GM21723 (cell line): Measurements from ENCODE around the gene RAB12.

Experiments
- ATAC-seq: cut with Tn5 transposase; IDR thresholded peaks from one replicate; pipeline ENCODE4 v1.9.1; 2021; ENCODE audit warnings: mild to moderate bottlenecking, moderate library complexity; ENCODE audit not compliant: unreplicated experiment

Gene RAB12

GRCh38 chr18:8681196-8681595, 72.0 kb downstream of the RAB12 start:
- no peak for ATAC-seq

DNA sequence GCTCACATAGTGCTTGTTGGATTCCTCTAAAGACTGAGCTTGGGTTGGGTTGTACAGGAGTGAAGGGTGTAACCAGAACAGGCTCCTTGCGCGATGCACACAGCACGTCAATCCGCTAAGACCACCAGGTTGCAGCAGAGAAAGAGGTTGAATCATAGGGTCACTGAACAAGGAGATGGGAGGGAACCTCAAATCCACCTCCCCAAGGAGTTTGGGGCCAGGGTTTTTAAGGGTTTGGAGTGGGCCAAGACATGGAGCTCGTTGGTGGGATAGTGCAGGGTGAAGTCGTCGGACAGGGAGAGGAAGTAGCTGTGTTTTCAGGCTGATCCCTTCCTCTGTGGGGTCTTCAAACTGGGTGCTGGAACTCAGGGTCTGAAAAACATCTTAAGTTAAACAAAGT, 75.3 kb downstream of the RAB12 start:
- ATAC-seq = no peak

DNA sequence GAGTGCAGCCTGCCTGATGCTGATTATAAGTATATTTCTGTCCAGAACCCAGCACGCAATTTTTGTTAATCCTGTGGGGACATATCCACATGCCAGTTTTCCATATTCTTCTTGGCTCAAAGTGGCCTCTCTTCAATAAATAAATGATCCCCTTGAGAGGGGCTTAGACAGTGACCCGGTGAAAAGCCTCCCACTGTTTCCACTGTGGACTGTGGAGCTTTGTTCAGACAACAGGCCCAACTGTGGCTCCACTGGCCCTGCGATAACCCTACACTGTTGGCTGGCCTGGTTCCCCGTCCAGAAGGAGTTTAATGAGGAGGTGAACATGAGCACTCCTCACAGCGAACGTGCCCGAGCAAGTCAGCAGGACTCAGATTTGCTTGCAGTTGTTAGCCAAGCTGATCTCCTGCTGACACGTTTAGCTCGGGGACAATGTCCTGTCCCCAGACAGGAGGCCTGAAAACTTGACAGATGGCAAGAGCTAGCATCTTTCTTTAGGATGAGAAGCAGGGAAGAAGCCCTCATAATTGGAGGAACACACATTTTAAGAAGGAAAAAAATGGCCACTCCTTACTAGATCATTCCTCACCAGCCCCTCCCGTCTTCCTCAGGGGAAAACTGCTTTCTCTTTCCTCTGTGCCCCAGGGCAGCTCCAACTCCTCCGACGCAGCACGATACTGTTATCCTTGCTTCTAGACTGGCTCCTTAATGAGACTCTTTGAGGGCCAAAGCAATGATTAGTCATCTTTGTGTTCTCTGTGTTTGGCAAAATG, 76.1 kb downstream of the RAB12 start:
- no peak for ATAC-seq

GRCh38 chr18:8685914-8686216, 76.6 kb downstream of the RAB12 start:
- no peak for ATAC-seq

DNA sequence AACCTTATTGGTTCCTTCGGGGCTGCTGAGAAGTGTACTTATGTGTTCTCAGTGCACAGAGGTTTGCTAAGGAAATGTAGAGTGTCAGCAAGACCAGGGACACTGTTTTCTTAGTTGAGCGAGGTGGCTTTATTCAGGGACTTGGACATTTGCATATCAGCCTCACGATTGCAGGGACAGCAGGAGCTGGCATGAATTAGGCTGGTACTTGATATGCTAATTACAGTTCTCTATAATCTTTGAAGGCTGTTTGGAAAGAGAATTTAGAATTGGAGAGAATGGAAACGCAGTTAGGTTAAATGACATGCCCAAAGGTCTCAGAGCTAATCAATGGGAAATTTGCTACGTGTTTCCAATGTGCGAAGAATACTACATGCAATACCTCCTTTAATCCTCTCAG, 77.4 kb downstream of the RAB12 start:
- ATAC-seq = no peak

DNA sequence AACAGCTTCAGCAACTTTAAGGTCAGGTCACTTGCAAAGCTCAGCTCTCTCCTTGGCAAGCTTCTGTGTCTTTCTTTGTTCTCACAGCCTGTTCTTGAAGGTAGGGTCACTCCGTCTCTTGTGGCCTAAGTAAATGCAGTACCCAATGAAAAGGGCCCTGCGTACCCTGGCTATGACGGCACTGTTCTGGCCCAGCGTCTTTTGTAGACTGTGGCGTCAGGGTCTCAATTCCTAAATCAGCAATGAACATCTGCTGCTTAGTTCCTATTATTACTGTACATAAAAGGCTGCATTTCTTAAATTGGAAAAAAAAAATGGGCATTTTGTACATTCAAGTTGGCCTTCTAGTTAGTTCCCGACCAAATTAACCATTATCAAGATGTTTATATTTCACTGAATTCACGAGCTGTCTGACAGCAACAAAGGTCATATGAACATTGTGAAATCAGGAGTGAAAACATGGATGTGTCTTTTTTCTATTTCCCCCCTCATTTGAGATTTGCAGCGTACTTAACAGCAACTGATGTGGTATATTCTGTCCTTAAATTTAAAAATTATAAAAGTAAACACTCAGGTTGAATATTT, 79.1 kb downstream of the RAB12 start:
- ATAC-seq = no peak

DNA sequence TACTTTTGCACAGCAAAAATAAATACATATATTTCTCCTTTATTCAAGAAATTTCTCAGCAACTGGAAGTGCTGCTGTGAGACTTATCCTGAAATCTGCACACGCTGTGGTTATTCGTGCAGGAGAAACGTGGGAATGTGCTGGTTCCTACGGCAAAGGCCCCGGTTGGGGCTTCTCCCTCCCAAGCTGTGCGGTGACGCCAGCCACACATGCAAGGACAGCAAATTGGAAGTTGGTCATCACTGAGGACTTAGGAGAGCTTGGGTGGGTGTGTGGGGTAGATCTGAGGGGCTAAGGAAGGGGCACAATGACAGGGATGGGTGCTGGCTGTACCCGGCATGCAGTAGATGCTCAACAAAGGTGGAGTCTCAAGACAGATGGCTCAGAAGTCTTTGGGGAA, 79.6 kb downstream of the RAB12 start:
- no peak for ATAC-seq
